Measurements from ENCODE around the gene MSI2.

Gene MSI2

DNA sequence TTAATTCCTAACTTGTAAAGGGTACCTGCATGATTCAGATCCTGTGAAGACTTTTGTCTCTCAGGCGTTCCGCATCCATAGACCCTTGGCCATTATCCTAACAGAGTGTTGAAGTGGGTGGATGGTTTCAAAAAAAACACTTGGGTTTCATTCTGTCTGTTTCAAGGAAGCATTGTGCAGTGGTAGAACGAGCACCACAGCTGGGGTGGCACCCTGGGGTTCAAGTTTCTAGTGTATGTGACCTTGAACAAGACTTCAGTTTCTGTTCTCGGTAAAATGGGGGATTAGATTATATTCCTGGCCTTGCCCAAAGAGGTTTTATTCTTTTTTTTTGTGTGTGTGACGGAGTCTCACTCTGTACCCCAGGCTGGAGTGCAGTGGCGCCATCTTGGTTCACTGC lies 74.3 kb downstream of the MSI2 start:
- peaks cover 60% of the 10 kb centered on the region for H3K36me3 ChIP-seq (ENCODE audit: insufficient read depth, low read length)

DNA sequence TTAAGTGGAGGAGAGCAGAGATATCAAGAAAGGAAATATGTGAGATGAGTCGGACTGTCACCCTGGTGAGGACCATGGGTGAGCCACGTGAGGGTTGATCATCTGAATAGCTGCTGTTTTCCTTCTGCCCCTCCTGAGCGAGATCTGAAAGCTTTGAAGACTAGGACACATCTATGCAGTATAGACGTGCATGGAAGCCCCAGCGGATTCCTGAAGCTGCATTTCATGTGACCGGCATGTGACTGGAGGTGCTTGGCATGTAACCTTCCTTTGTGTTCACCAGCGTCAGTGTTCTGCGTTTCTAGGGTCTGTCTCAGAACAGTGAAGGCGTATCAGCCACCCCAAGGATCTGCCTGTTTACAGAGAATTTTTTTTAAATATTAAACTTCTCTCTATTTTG lies 75.1 kb downstream of the MSI2 start:
- peaks cover 25% of the 10 kb centered on the region for H3K4me1 ChIP-seq (ENCODE audit: insufficient read depth, low read length, severe bottlenecking)
- H3K9ac ChIP-seq (ENCODE audit: low read length) = no peak overlapping the region
- H4K20me1 ChIP-seq (ENCODE audit: insufficient read depth, low read length) = no peaks in the 10 kb centered on the region
- TF ChIP-seq EZH2 (IDR thresholded peaks at IDR 0.05; ENCODE audit: borderline replicate concordance, low read length) = no peak
- TF ChIP-seq, protein P1, sequence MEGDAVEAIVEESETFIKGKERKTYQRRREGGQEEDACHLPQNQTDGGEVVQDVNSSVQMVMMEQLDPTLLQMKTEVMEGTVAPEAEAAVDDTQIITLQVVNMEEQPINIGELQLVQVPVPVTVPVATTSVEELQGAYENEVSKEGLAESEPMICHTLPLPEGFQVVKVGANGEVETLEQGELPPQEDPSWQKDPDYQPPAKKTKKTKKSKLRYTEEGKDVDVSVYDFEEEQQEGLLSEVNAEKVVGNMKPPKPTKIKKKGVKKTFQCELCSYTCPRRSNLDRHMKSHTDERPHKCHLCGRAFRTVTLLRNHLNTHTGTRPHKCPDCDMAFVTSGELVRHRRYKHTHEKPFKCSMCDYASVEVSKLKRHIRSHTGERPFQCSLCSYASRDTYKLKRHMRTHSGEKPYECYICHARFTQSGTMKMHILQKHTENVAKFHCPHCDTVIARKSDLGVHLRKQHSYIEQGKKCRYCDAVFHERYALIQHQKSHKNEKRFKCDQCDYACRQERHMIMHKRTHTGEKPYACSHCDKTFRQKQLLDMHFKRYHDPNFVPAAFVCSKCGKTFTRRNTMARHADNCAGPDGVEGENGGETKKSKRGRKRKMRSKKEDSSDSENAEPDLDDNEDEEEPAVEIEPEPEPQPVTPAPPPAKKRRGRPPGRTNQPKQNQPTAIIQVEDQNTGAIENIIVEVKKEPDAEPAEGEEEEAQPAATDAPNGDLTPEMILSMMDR (IDR thresholded peaks at IDR 0.05; ENCODE audit: low read length) = no peak
- peaks cover 54% of the 10 kb centered on the region for H3K36me3 ChIP-seq (ENCODE audit: insufficient read depth, low read length)
- H2AFZ ChIP-seq (ENCODE audit: low read length) = no peak overlapping the region
- peaks cover 70% of the 10 kb centered on the region for H3K79me2 ChIP-seq (ENCODE audit: insufficient read depth, low read length)
- no peaks in the 10 kb centered on the region for H3F3A ChIP-seq (ENCODE audit: insufficient read depth, low read length)
- no peak overlapping the region for H3K4me2 ChIP-seq (ENCODE audit: low read length)
- H3K27me3 ChIP-seq (ENCODE audit: insufficient read depth, low read length) = no peaks in the 10 kb centered on the region
- no peak overlapping the region for H3K27ac ChIP-seq (ENCODE audit: low read depth, low read length, poor library complexity, severe bottlenecking)
- no peaks in the 10 kb centered on the region for H3K9me2 ChIP-seq (ENCODE audit: low read depth, low read length)
- H3K4me3 ChIP-seq (ENCODE audit: low read depth, low read length, poor library complexity, severe bottlenecking) = no peak overlapping the region
- H3K9me3 ChIP-seq (ENCODE audit: low read length) = no peaks in the 10 kb centered on the region

More for the DNA sequence above, 74.3 kb downstream of the MSI2 start:
- H3K4me1 ChIP-seq (ENCODE audit: insufficient read depth, low read length, severe bottlenecking) = peaks cover 16% of the 10 kb centered on the region
- H2AFZ ChIP-seq (ENCODE audit: low read length) = no peak overlapping the region
- no peaks in the 10 kb centered on the region for H3K9me3 ChIP-seq (ENCODE audit: low read length)
- no peaks in the 10 kb centered on the region for H3K9me2 ChIP-seq (ENCODE audit: low read depth, low read length)
- no peak overlapping the region for H3K4me3 ChIP-seq (ENCODE audit: low read depth, low read length, poor library complexity, severe bottlenecking)
- peaks cover 68% of the 10 kb centered on the region for H3K79me2 ChIP-seq (ENCODE audit: insufficient read depth, low read length)
- no peak for TF ChIP-seq EZH2 (IDR thresholded peaks at IDR 0.05; ENCODE audit: borderline replicate concordance, low read length)
- TF ChIP-seq, protein P1 (IDR thresholded peaks at IDR 0.05; ENCODE audit: low read length) = no peak
- no peaks in the 10 kb centered on the region for H3K27me3 ChIP-seq (ENCODE audit: insufficient read depth, low read length)
- no peaks in the 10 kb centered on the region for H4K20me1 ChIP-seq (ENCODE audit: insufficient read depth, low read length)
- no peak overlapping the region for H3K9ac ChIP-seq (ENCODE audit: low read length)
- H3K4me2 ChIP-seq (ENCODE audit: low read length) = no peak overlapping the region
- H3F3A ChIP-seq (ENCODE audit: insufficient read depth, low read length) = no peaks in the 10 kb centered on the region
- H3K27ac ChIP-seq (ENCODE audit: low read depth, low read length, poor library complexity, severe bottlenecking) = no peak overlapping the region

DNA sequence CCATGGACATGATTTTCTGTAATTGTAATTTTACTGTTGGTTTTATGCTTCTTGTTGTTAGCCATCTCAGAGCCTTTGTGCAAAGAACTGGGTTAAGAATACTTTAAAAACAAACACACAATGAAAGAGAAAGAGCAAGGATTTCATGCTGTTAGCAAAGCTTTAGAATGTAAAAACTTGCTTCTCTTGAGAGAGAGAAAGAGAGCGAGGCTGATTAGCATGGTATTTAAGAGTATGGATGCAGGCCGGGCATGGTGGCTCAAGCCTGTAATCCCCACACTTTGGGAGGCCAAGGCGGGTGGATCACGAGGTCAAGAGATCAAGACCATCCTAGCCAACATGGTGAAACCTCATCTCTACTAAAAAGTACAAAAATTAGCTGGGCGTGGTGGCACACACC lies 76.2 kb downstream of the MSI2 start:
- Histone ChIP-seq H3K27ac (ENCODE audit: low read depth, low read length, poor library complexity, severe bottlenecking) (no peak overlapping the region), H4K20me1 (ENCODE audit: insufficient read depth, low read length) (no peaks in the 10 kb centered on the region), H2AFZ (ENCODE audit: low read length) (no peak overlapping the region), H3K79me2 (ENCODE audit: insufficient read depth, low read length) (peaks cover 76% of the 10 kb centered on the region), H3K4me1 (ENCODE audit: insufficient read depth, low read length, severe bottlenecking) (peaks cover 30% of the 10 kb centered on the region), H3K4me2 (ENCODE audit: low read length) (no peak overlapping the region), H3K9me2 (ENCODE audit: low read depth, low read length) (no peaks in the 10 kb centered on the region), H3K4me3 (ENCODE audit: low read depth, low read length, poor library complexity, severe bottlenecking) (no peak overlapping the region), H3K9ac (ENCODE audit: low read length) (no peak overlapping the region), H3K27me3 (ENCODE audit: insufficient read depth, low read length) (no peaks in the 10 kb centered on the region), H3F3A (ENCODE audit: insufficient read depth, low read length) (no peaks in the 10 kb centered on the region), H3K9me3 (ENCODE audit: low read length) (no peaks in the 10 kb centered on the region), H3K36me3 (ENCODE audit: insufficient read depth, low read length) (peaks cover 51% of the 10 kb centered on the region)
- no peak for TF ChIP-seq EZH2 (IDR thresholded peaks at IDR 0.05; ENCODE audit: borderline replicate concordance, low read length)
- TF ChIP-seq, protein P1 (IDR thresholded peaks at IDR 0.05; ENCODE audit: low read length) = no peak
